K562 (cell line): ENCODE results near the gene ZEB2. TPM values are rescaled to one million over a fixed set of nuclear protein-coding genes. Genes with fewer than 3 reads are reported as not detected.
A peak's percentile ranks its signal among the peaks of the same experiment; 100 is the strongest.

Source experiments
- ATAC-seq: fragments of 200-7000 bp; cut with Tn5 transposase; 3 replicates; pipeline ENCODE4 v1.9.1; 2020; ENCODE audit warnings: moderate library complexity
- BruUV-seq: library from RNA; stranded (reverse); fragments of 400-500 nt; replicated peaks from 2 replicates; lab custom pipeline; 2021; lab: Mats Ljungman, UMichigan
- CTCF ChIA-PET: fragments of 300-600 bp; formaldehyde crosslinking; extraction: SDS; loops from one replicate; lab custom pipeline; 2021; ENCODE audit warnings: low intra/inter-chr PET ratio; lab: Yijun Ruan, JAX
- POLR2A ChIA-PET: fragments of 300-600, 350-650 bp; sonication (Branson Sonifier 250); formaldehyde crosslinking; extraction: SDS; loops from one replicate; lab custom pipeline; 2021; ENCODE audit warnings: antibody characterized with exemption, inconsistent platforms; lab: Yijun Ruan, JAX
- DNase-seq, 4 experiments: peaks; one replicate each; pipeline versions ENCODE4 v3.0.0 to v3.0.0-alpha.2; 2011 to 2018; ENCODE audit warnings: low spot score in 3 of 4, mixed read lengths in 3 of 4; ENCODE audit errors: extremely low read depth in 1 of 4
- FAIRE-seq: peaks from 2 replicates; lab custom pipeline; 2011; peaks lifted over from hg19 to GRCh38; lab: Jason Lieb, UNC
- H2AFZ ChIP-seq: 2 replicates; pipeline ENCODE4 v1.6.0; 2011; ENCODE audit warnings: low read depth, low read length, control low read depth, inconsistent platforms
- H3K27ac ChIP-seq: fragments of 200-600 bp; 3 replicates; pipeline ENCODE4 v1.8.0; 2011; ENCODE audit warnings: low read depth, mild to moderate bottlenecking, control low read depth, inconsistent platforms, low read length, moderate library complexity, mixed read lengths; ENCODE audit errors: extremely low read depth
- H3K27me3 ChIP-seq, 2 experiments: fragments of 300-600 bp in 1 of 2; 2 replicates in 1 of 2; 3 replicates in 1 of 2; pipeline versions ENCODE4 v1.6.0 to v1.8.0; 2011; ENCODE audit warnings: inconsistent platforms in 2 of 2, low read length in 2 of 2, mild to moderate bottlenecking in 1 of 2, mixed read lengths in 1 of 2, moderate library complexity in 1 of 2; ENCODE audit not compliant: control insufficient read depth in 2 of 2, insufficient read depth in 2 of 2
- H3K36me3 ChIP-seq: fragments of 300-600 bp; 3 replicates; pipeline ENCODE4 v1.8.0; 2011; ENCODE audit warnings: mild to moderate bottlenecking, low read length, inconsistent platforms; ENCODE audit not compliant: control insufficient read depth, insufficient read depth
- H3K4me1 ChIP-seq, 2 experiments: fragments of 200-600 bp in 1 of 2; replicated peaks in 1 of 2; 2 replicates in 1 of 2; 3 replicates in 1 of 2; pipeline versions ENCODE4 v1.5.1 to v1.8.0; 2011; ENCODE audit warnings: inconsistent platforms in 2 of 2, low read length in 2 of 2, mild to moderate bottlenecking in 1 of 2, mixed read lengths in 1 of 2, moderate library complexity in 1 of 2; ENCODE audit not compliant: control insufficient read depth in 2 of 2, insufficient read depth in 2 of 2
- H3K4me2 ChIP-seq: 2 replicates; pipeline ENCODE4 v1.6.1; 2011; ENCODE audit warnings: low read length, control low read depth, inconsistent platforms, mixed read lengths; ENCODE audit not compliant: insufficient read depth
- H3K4me3 ChIP-seq: fragments of 200-600 bp; sonication (generic), shearing (Covaris generic); 2 replicates; pipeline ENCODE4 v1.5.1; 2016; ENCODE audit warnings: control low read depth, inconsistent platforms
- H3K79me2 ChIP-seq: fragments of 200-600 bp; 3 replicates; pipeline ENCODE4 v1.8.0; 2011; ENCODE audit warnings: low read length, inconsistent platforms; ENCODE audit not compliant: control insufficient read depth, insufficient read depth
- H3K9ac ChIP-seq, 2 experiments: 2 replicates each; pipeline versions ENCODE4 v1.6.0 to v1.6.1; 2011; ENCODE audit warnings: low read depth in 2 of 2, low read length in 2 of 2, control low read depth in 1 of 2, inconsistent platforms in 1 of 2, mild to moderate bottlenecking in 1 of 2, mixed read lengths in 1 of 2; ENCODE audit not compliant: insufficient read depth in 1 of 2
- H3K9me1 ChIP-seq: one replicate; pipeline ENCODE4 v1.6.0; 2011; ENCODE audit warnings: inconsistent platforms, mild to moderate bottlenecking, low read length, moderate library complexity; ENCODE audit not compliant: control insufficient read depth, insufficient read depth
- H3K9me3 ChIP-seq: replicated peaks from 2 replicates; pipeline ENCODE4 v1.5.1; 2011; ENCODE audit warnings: low read depth, low read length, inconsistent platforms; ENCODE audit not compliant: control insufficient read depth, insufficient read depth
- H4K20me1 ChIP-seq: replicated peaks from 2 replicates; pipeline ENCODE4 v1.6.1; 2011; ENCODE audit warnings: low read length, inconsistent platforms, mixed read lengths; ENCODE audit not compliant: control insufficient read depth, insufficient read depth
- BCL6 ChIP-seq: fragments of 250-450 bp; sonication (Bioruptor Pico); IDR thresholded peaks from 2 replicates; pipeline ENCODE4 v1.4.0; 2020
- GABPB1 ChIP-seq: sonication (generic); formaldehyde crosslinking; IDR thresholded peaks from 2 replicates; pipeline ENCODE4 v1.8.0; 2022; ENCODE audit warnings: mild to moderate bottlenecking, missing genetic modification reagents
- HNRNPLL ChIP-seq: fragments of 200-400 bp; formaldehyde crosslinking; IDR thresholded peaks from 2 replicates; pipeline ENCODE4 v1.6.1; 2017; ENCODE audit warnings: low read length, low read depth, mild to moderate bottlenecking; ENCODE audit not compliant: poor library complexity, severe bottlenecking
- POLR2A ChIP-seq: fragments of 450-650 bp; conservative IDR thresholded peaks from 2 replicates; pipeline ENCODE4 v1.6.1; 2016
- POLR2AphosphoS2 ChIP-seq: IDR thresholded peaks from 2 replicates; pipeline ENCODE4 v1.6.1; 2012; ENCODE audit warnings: low read length, improper control_type of control experiment
- WGBS: fragments of 100-300 bp; shearing (Covaris generic); methylation state at CpG from one replicate; pipeline ENCODE4 v1.1.6; 2016; ENCODE audit warnings: low coverage, mixed read lengths; ENCODE audit not compliant: insufficient coverage; ENCODE audit errors: missing lambda C conversion rate; 5-methylcytosine and 5-hydroxymethylcytosine counted together
- in situ Hi-C: fragments of 300-500 bp; cut with MboI; formaldehyde crosslinking; loops from 4 replicates; pipeline ENCODE4 v1.15.0; 2018; ENCODE audit warnings: inconsistent platforms, mixed read lengths
- intact Hi-C: fragments of 100-400 bp; cut with micrococcal nuclease; formaldehyde crosslinking; loops from 2 replicates; pipeline ENCODE4 v1.14.2; 2022
- polyA plus RNA-seq, 8 experiments: library from polyadenylated mRNA; depleted of rRNA in 4 of 8; stranded (reverse) in 5 of 8; unstranded in 3 of 8; fragments of >200 nt; fragmentation: Nextera tagmentation in 2 of 8; fragmentation: Illumina TruSeq in 1 of 8; extraction: Ambion mirVana in 2 of 8; extraction: Trizol in 1 of 8; gene quantifications; 2 replicates each; pipeline versions ENCODE4 v1.2.1 to v1.2.3, GENCODE V29; 2011 to 2014; ENCODE audit warnings: inconsistent platforms in 1 of 8, missing spikeins in 1 of 8
- total RNA-seq, 7 experiments: library from RNA; depleted of rRNA in 6 of 7; stranded (reverse); fragments of >200 nt in 6 of 7; fragmentation: Illumina TruSeq in 2 of 7; extraction: Trizol in 2 of 7; gene quantifications; 2 replicates each; pipeline versions ENCODE4 v1.2.1 to v1.2.3, GENCODE V29; 2011 to 2021; ENCODE audit warnings: low replicate concordance in 1 of 7
- TF ChIP-seq, protein P1 (sequence below): sonication (generic); formaldehyde crosslinking; IDR thresholded peaks from 2 replicates; pipeline ENCODE4 v1.8.1; 2023; ENCODE audit warnings: mild to moderate bottlenecking, missing genetic modification reagents

ZEB2 gene
- total and polyA plus RNA-seq, 9 of the 15 experiments (the other 6 are each of a cell fraction or from before 2014, with no cell fraction given): 15.1 to 113 (median 72.3) TPM

DNA sequence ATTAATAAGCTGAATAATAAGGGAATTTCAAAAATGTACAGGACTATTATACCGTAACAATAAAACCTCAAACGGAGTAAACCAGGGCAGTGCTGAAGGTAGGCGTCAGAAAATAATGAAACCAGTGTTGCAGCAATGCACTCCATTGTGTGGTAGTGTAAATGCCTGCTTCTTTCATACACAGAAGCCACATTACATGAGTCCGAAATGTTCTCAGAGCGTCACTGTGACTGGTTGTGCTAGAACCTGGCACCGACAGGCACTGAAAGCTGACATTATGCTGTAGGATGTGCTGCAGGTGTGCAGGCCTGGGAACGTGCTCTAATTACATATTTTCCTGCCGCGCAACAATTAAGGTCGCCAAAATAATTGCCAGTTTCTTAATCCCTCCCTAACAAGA, 53.3 kb downstream of the ZEB2 start:
- Histone ChIP-seq H3K4me3 (no peak overlapping the region), H3K36me3 (peaks cover 95% of the 10 kb centered on the region), H3K27ac (no peak overlapping the region), H3K4me2 (no peak overlapping the region), H3K4me1 (peaks cover 0 to 13% of the 10 kb centered on the region in 2 experiments; a peak in 2 of 5 replicates), H3K9ac (no peak overlapping the region), H3K27me3 (no peaks in the 10 kb centered on the region), H3K9me3 (no peaks in the 10 kb centered on the region), H3K79me2 (peaks cover 100% of the 10 kb centered on the region), H2AFZ (no peak overlapping the region), H3K9me1 (no peaks in the 10 kb centered on the region), H4K20me1 (peaks cover 12% of the 10 kb centered on the region; the same call in 1 of the 2 replicates)
- POLR2A ChIA-PET: interaction anchor here (0.8 kb wide), 1 partner anchor 10 kb away, joined by 3 read pairs; no protein-coding TSS in a partner anchor
- intact Hi-C loops (no loop called here), in situ Hi-C loops (no loop called here)
- no peak for ATAC-seq
- peak; percentile 42 for FAIRE-seq
- DNase-seq: no peak
- CTCF ChIA-PET: no interaction called here
- WGBS: 92% methylated on average over 10 of the region's 10 CpGs
- no TSS peak for BruUV-seq
- TF ChIP-seq POLR2A (0 out of 2 replicates have a peak, but pooled peaks have one; percentile 36), GABPB1 (CRISPR knock-in tag) (no peak), POLR2AphosphoS2 (peak; percentile 2; the same call in 1 of the 2 replicates), BCL6 (no peak)

- Histone ChIP-seq H3K36me3 (peaks cover 93% of the 10 kb centered on the region), H3K4me3 (no peak overlapping the region), H3K27ac (peak overlapping the region; percentile 9; the same call in 1 of the 3 replicates), H3K4me1 (peaks cover 5 to 20% of the 10 kb centered on the region in 2 experiments; a peak in 4 of 5 replicates), H3K9me3 (no peaks in the 10 kb centered on the region), H3K27me3 (no peaks in the 10 kb centered on the region), H3K4me2 (no peak overlapping the region), H3K9me1 (no peaks in the 10 kb centered on the region), H3K9ac (no peak overlapping the region), H3K79me2 (peaks cover 100% of the 10 kb centered on the region), H4K20me1 (peaks cover 12% of the 10 kb centered on the region; the same call in 1 of the 2 replicates), H2AFZ (no peak overlapping the region)
- WGBS: 85% methylated on average over 9 of the region's 9 CpGs
- no peak for DNase-seq
- no TSS peak for BruUV-seq
- in situ Hi-C loops: no loop called here
- TF ChIP-seq, protein P1, sequence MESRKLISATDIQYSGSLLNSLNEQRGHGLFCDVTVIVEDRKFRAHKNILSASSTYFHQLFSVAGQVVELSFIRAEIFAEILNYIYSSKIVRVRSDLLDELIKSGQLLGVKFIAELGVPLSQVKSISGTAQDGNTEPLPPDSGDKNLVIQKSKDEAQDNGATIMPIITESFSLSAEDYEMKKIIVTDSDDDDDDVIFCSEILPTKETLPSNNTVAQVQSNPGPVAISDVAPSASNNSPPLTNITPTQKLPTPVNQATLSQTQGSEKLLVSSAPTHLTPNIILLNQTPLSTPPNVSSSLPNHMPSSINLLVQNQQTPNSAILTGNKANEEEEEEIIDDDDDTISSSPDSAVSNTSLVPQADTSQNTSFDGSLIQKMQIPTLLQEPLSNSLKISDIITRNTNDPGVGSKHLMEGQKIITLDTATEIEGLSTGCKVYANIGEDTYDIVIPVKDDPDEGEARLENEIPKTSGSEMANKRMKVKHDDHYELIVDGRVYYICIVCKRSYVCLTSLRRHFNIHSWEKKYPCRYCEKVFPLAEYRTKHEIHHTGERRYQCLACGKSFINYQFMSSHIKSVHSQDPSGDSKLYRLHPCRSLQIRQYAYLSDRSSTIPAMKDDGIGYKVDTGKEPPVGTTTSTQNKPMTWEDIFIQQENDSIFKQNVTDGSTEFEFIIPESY (CRISPR knock-in tag): 0 out of 2 replicates have a peak, but pooled peaks have one; percentile 33
- TF ChIP-seq HNRNPLL: no peak
- ATAC-seq: no peak
- FAIRE-seq: no peak
- intact Hi-C loops: no loop called here
- ChIA-PET POLR2A (interaction anchor here (0.7 to 2.5 kb wide), 4 partner anchors 10 to 12 kb away, joined by 3 to 7 read pairs (median 4); no protein-coding TSS in a partner anchor), CTCF (no interaction called here)
These were observed 54.2 kb downstream of the ZEB2 start for GRCh38 chr2:144465749-144466148.
